Thyroid gland (tissue), 4 donors: ENCODE data around the gene CD9.

Experiments
- POLR2A ChIP-seq, 2 donors: fragments of 450-650 bp; IDR thresholded peaks; one replicate each; pipeline ENCODE4 v1.6.1; 2017; ENCODE audit warnings: antibody characterized with exemption in 2 of 2, mild to moderate bottlenecking in 2 of 2, moderate library complexity in 1 of 2
- TF ChIP-seq, protein P1 (sequence below), 6 experiments: fragments of 200-600 bp in 3 of 6; fragments of 450-650 bp in 3 of 6; sonication (generic) in 3 of 6; IDR thresholded peaks; one replicate each; pipeline ENCODE4 v1.5.1; 2016 to 2019; ENCODE audit warnings: antibody characterized with exemption in 6 of 6, mild to moderate bottlenecking in 2 of 6, inconsistent platforms in 1 of 6, moderate library complexity in 1 of 6

DNA sequence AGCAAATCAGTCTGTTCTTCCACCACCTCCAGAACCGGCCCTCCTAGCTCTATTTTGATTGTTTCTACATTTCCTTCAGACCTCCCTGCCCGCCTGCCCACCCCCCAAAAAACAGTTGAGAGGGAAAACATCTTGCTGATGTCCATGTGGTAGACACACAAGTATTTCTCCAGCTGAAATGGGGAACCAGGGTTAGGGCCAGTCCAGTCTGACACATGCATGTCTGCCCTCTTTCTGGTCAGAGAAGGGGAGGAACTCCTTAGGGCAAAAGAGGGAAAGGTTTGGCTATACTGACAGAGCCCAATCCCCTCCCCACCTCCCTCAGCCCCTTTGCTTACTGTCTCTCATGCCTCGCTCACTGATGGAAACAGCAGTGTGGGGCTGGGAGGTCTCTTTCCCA is 3.4 kb downstream of the CD9 start:
- TF ChIP-seq, protein P1, sequence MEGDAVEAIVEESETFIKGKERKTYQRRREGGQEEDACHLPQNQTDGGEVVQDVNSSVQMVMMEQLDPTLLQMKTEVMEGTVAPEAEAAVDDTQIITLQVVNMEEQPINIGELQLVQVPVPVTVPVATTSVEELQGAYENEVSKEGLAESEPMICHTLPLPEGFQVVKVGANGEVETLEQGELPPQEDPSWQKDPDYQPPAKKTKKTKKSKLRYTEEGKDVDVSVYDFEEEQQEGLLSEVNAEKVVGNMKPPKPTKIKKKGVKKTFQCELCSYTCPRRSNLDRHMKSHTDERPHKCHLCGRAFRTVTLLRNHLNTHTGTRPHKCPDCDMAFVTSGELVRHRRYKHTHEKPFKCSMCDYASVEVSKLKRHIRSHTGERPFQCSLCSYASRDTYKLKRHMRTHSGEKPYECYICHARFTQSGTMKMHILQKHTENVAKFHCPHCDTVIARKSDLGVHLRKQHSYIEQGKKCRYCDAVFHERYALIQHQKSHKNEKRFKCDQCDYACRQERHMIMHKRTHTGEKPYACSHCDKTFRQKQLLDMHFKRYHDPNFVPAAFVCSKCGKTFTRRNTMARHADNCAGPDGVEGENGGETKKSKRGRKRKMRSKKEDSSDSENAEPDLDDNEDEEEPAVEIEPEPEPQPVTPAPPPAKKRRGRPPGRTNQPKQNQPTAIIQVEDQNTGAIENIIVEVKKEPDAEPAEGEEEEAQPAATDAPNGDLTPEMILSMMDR (IDR thresholded peaks at IDR 0.05): no peak
- TF ChIP-seq POLR2A (IDR thresholded peaks at IDR 0.05): no peak
